Measurements from ENCODE around the gene KIAA1217.
"Not testable (repeated sequence)": the region's sequence is repeated elsewhere in the genome, so short reads cannot be mapped to it uniquely, and the experiment has no call there.

KIAA1217 gene

GRCh38 chr10:24344695-24345463 is 135.9 kb downstream of the KIAA1217 start:
- DNase-seq, result no peak

- no peak for DNase-seq
Observed at GRCh38 chr10:24346877-24347519, 138.1 kb downstream of the KIAA1217 start.

GRCh38 chr10:24349379-24350001 is 140.6 kb downstream of the KIAA1217 start:
- peak; percentile 71 for DNase-seq

- no peak for DNase-seq
Observed at GRCh38 chr10:24350070-24350921, 141.4 kb downstream of the KIAA1217 start.

GRCh38 chr10:24350922-24351225 is 141.9 kb downstream of the KIAA1217 start:
- DNase-seq, result not testable (repeated sequence)

GRCh38 chr10:24351961-24352360 is 143.0 kb downstream of the KIAA1217 start:
- no peak for DNase-seq

- no peak for DNase-seq
Observed at GRCh38 chr10:24352399-24352798, 143.5 kb downstream of the KIAA1217 start.

GRCh38 chr10:24353319-24353718 is 144.4 kb downstream of the KIAA1217 start:
- DNase-seq, result no peak

- no peak for DNase-seq
Observed at GRCh38 chr10:24355056-24355688, 146.2 kb downstream of the KIAA1217 start.

GRCh38 chr10:24357344-24358004 is 148.5 kb downstream of the KIAA1217 start:
- DNase-seq, result no peak

- no peak for DNase-seq
Observed at GRCh38 chr10:24358022-24358421, 149.1 kb downstream of the KIAA1217 start.

GRCh38 chr10:24360282-24361127 is 151.6 kb downstream of the KIAA1217 start:
- DNase-seq, result peak; percentile 81

GRCh38 chr10:24363070-24363469 is 154.1 kb downstream of the KIAA1217 start:
- no peak for DNase-seq

GRCh38 chr10:24367688-24368087 is 158.8 kb downstream of the KIAA1217 start:
- no peak for DNase-seq

GRCh38 chr10:24370877-24371276 is 161.9 kb downstream of the KIAA1217 start:
- no peak for DNase-seq

GRCh38 chr10:24371396-24371795 is 162.5 kb downstream of the KIAA1217 start:
- DNase-seq, result no peak

- DNase-seq, result no peak
Observed at GRCh38 chr10:24374134-24374915, 165.4 kb downstream of the KIAA1217 start.

GRCh38 chr10:24375510-24375909 is 166.6 kb downstream of the KIAA1217 start:
- no peak for DNase-seq

GRCh38 chr10:24376731-24377130 is 167.8 kb downstream of the KIAA1217 start:
- DNase-seq, result no peak
